GM11168 (cell line): Measurements from ENCODE around the gene ABCD1.
"Not testable (repeated sequence)": the region's sequence is repeated elsewhere in the genome, so short reads cannot be mapped to it uniquely, and the experiment has no call there.

ENCODE experiments used
- in situ Hi-C: fragments of 300-500 bp; cut with MboI; formaldehyde crosslinking; loops from one replicate; pipeline ENCODE4 v1.12.0; 2022; ENCODE audit warnings: low sequenced_read_pairs; ENCODE audit not compliant: unreplicated experiment

The ABCD1 gene

DNA sequence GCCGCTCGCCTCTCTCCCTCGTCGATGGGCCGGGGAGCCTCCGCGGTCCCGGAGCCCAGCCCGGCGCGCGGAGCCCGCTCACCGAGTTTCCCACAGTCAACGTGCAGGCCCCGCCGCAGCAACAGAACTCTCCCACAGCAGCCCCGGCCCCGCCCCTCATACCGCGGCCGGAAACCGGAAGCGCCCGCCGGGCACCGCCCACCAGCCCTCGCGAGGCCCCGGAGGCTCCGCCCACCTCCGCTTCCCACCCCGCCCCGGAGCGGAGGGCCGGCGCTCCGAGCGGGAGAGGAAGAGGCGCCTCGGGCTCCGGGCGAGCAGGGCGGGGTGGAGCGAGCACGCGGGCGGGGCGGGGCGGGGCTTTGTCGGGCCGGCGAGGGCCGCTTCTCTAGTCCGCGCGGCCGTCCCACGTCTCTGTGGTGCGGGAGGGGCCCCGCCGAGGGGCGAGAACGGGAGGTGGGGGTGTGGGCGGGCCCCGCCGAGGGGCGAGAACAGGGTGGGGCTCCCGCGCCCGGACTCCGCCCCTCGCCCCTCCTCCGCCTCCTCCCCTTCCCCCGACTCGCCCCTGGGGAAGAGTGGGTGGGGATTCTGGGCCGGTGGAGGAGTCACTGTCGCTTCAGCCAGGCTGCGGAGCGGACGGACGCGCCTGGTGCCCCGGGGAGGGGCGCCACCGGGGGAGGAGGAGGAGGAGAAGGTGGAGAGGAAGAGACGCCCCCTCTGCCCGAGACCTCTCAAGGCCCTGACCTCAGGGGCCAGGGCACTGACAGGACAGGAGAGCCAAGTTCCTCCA, at the start of gene ABCD1, which contains the start of gene BCAP31:
Gene ABCD1, plus strand, starts transcription at position 605 of the 787 bp plus-strand sequence. CDS start 411 bp downstream, outside the sequence.
Gene BCAP31, minus strand, starts transcription at position 136 of the 787 bp plus-strand sequence. CDS start 1,143 bp downstream, outside the sequence.
- in situ Hi-C loops, result no loop called here

DNA sequence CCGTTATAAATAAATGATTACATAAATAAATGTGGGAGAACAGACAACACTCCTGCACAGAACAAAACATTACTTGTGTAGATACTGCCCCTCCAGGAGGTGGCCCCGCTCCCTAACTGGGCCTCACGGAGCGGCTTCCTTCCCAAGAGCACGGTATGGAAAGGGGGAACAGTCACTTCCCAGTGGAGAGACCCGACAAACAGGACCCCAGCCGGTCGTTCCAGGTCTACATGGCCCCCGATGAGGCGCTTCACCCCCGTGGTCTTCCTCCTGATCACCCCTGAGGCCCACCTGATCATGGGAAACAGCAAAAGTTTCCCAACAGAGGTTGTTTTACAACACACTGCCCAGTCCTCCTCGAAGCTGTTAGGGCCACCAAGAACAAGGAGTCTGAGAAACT, 43.5 kb upstream of the ABCD1 start:
- in situ Hi-C loops, result no loop called here

DNA sequence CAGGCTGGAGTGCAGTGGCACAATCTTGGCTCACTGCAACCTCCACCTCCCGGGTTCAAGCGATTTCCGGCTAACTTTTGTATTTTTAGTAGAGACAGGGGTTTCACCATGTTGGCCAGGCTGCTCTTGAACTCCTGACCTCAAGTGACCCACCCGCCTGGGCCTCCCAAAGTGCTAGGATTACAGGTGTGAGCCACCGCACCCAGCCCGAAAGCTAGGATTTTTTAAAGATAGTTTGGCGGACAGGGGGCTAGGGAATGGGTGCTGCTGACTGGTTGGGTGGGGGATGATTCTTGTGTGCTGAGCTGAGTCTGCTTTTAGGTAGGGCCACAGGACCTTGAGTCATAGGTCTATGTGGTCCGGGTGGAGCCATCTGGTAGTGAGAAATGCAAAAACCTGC, 41.2 kb upstream of the ABCD1 start:
- in situ Hi-C loops, result not testable (repeated sequence)

DNA sequence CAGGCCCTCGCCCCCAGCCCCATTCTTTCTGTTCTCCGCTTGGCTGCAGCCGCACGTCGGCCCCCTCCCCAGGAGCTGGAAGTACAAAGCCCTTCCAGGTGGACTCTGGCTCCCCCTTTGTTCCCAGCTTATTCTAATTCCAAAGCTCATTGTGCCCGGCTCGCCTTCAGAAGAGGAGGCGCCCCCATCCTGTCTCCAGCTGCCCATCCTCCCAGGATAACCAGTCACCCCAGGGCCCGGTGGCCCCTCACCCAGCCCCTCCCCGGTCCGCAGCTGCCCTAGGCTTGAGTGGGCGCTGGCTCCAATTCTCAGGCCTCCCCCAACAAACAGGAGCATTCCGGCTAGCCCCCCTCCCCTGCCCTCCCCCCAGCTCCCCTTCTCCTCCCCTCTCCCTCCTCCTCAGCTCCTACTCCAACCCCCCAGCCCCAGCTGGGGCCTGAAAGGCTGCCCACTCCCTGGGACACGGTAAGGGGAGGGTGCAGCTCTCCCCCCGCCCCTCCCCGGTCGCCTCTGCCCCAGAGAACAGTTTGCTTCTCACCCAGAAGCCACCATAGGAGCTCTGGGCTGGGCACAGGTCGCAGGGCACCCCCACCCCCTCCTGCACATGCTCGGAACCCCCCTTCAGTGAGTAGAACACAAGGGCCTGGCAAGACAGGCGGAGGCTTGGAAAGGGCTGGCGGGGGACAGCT, 40.0 kb upstream of the ABCD1 start:
- in situ Hi-C loops, result no loop called here

DNA sequence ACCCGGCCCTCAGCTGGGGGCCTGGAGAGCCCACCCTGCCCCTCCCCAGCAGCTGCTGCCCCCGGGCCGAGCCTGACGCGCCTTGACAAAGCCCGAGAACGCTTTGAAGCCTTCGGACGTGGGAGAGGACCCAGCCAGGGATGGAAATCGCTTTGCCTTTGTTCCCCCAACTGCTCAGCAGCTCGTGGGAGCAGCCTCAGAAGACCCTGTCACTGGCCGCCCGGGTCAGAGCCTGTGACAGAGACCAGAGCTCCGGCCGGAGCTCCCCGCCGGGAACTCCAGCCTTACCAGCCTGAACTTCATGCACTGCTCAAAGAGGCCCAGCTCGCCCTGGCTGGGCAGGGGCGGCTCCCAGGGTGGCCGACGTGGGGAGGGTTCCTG, 39.5 kb upstream of the ABCD1 start:
- in situ Hi-C loops, result no loop called here

DNA sequence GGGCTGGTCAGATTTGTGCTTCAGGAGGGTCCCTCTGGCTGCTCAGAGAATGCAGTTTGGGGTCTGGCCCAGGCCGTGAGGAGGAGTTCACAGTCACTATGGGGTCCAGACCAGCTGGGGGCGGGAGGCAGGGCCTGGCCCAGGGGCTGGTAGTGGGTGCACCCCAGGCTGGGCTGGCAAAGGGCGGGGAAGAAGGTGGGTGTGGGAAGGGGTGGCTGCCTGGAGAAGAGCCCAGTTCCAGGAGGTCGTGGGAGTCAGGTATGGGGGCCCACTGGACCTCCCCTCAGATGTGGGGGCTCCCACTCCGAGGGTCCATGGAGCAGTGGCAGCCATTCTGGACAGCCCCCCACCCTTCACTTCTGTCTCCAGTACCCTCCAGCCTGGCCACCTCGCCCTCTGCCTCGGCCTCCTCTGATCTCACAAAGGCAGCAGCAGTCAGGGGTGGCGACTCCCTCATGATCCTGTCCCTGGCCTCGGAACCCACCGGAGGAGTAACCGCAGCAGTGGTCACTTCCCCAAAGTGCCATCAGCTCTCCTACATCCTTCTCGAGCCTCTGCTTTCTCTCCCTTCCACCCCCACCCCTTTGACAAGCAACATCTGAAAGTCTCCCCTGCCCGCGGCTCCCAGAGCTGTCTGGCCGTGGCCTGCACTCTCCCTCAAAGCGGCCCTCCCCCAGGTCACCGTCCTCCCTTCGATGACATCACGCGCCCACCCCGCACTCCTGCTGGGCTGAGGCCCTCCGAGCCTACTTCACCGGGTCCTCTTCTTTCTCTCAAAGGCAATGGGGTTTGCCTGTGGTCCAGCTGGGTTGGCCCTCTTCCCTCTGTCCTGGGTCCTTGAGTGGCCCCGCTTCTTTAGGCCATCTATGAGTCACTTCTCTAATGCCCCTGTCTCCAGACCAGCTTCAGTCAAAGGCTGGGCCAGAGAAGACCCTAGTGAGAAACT, 38.6 kb upstream of the ABCD1 start:
- in situ Hi-C loops, result no loop called here

DNA sequence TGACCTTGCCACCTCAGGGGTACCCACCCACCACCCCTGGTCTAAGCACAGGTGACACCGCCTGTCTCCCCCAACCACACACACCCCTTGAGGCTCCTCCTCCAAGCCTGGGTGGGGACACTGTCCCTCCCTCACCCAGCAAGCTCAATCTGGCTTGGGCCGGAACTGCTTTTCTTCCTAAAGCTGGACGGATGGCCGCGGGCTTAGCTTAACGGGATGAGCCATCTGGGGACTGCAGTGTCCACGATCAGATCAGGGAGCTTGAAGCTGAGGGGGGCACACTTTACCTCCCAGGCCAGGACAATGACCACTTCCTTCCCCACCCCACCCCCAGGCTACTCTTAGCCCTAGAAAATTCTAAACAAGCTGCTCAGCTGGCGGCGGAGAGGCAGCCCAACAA, 37.9 kb upstream of the ABCD1 start:
- in situ Hi-C loops, result no loop called here

DNA sequence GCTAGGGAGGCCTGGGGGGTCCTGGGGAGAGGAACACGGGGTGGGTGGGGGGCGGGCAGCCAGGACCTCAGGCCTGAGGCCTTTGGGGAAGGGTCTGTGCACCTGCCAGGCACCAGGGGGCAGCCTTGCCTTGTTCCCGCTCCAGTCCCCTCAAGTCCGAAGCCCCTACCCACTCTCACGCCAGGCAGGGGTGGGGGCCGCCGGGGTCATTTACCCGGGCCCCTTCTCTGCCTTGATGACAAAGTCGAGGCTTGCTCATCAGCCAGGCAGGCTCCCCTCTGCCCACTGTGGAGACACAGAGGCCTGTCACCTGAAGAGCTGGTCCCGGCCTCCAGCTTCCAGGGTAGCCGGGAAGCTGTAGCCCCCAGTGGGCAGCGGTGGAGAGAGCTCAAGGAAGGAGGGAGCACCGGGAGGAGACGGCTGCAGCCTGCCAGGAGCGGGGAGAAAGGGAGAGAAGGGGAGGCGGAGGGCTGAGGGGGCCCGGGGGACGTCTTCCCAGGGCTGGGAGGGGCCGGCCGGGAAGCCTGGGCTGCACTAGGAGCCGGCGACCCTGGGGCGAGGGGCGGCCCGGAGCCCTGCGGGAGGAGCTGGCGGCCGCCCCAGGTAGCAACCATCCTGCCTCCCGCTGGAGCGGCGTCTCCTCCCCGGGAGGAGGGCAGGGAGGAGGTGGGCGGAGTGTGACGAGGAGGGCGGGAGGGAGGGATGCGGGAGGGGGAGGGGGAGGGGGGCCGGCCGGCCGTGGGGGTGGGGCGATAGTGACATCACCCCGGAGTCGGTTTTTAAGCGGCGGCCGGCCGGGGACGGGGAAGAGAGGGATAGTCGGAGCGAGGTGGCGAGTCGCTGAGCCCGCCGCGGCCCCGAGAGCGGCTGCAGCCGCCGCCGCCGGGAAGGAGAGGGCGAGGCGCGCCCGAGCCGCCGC, 37.3 kb upstream of the ABCD1 start, which contains the start of gene SLC6A8:
Gene SLC6A8, plus strand, starts transcription at position 806 of the 919 bp plus-strand sequence. CDS start 649 bp downstream, outside the sequence.
- in situ Hi-C loops, result no loop called here

DNA sequence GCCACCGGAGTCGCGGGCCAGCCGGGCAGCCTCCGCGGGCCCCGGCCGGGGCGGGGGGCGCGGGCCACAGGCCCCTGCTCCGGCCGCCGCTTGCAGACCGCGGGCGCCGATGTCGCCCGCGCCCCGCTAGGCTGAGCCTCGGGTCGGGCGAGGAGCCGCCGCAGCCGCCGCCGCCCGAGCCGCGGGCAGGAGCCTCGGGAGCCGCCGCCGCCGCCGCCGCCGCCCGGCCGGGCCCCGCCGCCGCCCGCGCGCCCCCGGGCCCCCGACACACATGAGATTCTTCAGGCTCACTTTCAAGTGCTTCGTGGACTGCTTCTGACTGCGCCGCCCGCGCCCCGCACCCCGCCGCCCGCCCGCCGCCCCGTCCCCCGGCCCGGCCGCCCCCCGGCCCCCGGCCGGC, 36.6 kb upstream of the ABCD1 start:
- in situ Hi-C loops, result no loop called here

DNA sequence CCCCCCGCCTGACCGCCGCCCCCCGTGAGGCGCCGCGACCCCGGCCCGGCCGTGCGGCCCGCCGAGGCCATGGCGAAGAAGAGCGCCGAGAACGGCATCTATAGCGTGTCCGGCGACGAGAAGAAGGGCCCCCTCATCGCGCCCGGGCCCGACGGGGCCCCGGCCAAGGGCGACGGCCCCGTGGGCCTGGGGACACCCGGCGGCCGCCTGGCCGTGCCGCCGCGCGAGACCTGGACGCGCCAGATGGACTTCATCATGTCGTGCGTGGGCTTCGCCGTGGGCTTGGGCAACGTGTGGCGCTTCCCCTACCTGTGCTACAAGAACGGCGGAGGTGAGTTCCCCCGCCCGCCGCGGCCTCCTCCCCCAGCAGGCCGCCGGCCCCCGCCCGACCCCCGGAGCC, 36.1 kb upstream of the ABCD1 start:
- in situ Hi-C loops, result no loop called here

DNA sequence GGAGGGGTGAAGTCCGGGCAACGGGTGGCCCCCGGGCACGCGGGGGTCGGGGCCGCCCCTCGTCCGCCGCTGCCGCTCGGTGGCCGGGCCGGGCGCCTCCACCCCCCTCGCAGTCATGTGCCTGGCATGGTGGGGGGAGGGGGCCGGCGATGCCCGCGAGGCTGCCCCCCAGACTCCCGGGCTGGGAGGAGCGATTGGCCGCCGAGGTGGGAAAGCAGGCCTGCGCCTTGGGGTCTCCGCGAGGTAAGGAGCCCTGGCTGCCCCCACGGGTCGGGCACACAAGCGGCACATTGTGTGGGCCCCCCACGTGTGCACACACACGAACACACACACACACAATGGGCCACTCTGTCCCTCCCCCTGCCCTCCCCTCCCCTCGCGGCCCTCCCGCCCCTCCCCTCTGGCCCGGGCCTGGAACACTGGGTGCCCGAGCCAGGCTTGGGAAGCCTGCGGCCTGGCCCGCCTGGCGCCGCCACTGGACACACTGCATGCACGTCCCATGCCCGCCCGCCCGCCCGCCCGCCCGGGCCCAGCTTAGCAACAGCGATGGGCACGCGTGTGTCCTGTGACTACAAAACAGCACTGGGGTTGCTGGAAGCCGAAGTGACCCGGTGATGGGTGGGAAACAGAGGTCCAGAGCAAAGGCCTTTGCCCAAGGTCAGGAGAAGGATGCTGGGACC, 35.6 kb upstream of the ABCD1 start:
- in situ Hi-C loops, result no loop called here

DNA sequence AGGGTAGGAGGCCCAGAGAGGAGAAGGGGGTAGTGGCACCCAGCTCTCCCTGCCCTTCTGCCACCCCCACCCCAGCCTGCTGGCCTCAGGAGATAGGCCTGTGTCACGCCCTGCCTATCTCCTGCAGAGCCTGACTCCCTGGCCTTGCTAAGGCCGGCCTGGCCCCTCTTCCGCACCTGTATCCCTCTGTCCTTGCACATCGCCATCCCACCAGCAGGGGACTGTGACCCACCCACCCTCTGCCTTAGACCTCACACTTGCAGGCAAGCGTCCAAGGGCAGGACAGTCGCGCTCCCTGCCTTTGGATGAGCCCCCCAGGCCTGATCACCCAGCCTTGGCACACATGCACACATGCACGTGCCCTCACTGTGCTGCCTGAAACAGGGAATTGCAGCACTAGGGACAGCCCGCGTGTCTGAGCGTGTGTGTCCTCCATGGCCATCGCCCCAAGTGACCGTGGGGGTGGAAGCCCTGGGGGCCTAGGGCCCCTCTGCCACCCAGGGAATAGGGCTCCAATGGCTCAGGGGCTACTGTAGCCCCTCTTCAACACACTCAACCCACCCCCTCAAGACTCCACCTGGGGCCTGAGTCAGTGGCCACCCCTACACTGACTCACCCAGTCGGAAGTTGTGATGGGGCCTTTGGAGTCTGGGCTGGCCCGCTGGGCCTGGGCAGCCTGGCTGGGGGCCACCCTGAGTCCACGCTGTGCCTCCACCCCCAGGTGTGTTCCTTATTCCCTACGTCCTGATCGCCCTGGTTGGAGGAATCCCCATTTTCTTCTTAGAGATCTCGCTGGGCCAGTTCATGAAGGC, 34.8 kb upstream of the ABCD1 start:
- in situ Hi-C loops, result no loop called here

DNA sequence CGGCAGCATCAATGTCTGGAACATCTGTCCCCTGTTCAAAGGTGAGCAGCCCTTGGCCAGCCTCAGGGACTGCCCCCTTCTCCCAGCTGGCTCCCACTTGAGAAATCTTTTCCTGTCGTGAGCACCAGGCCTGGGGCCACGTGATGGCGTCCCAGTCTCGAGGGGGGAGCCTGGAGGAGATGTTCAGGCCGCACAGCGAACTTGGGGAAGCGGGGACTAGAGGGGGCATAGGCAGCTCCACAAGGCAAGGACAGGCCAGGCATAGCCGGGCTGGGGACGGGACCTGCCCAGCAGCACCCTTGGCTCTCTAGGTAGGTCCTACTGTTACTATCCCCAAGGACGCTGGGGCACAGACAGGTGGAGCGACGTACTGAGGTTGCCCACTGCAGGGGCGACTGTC, 34.2 kb upstream of the ABCD1 start:
- in situ Hi-C loops, result no loop called here

DNA sequence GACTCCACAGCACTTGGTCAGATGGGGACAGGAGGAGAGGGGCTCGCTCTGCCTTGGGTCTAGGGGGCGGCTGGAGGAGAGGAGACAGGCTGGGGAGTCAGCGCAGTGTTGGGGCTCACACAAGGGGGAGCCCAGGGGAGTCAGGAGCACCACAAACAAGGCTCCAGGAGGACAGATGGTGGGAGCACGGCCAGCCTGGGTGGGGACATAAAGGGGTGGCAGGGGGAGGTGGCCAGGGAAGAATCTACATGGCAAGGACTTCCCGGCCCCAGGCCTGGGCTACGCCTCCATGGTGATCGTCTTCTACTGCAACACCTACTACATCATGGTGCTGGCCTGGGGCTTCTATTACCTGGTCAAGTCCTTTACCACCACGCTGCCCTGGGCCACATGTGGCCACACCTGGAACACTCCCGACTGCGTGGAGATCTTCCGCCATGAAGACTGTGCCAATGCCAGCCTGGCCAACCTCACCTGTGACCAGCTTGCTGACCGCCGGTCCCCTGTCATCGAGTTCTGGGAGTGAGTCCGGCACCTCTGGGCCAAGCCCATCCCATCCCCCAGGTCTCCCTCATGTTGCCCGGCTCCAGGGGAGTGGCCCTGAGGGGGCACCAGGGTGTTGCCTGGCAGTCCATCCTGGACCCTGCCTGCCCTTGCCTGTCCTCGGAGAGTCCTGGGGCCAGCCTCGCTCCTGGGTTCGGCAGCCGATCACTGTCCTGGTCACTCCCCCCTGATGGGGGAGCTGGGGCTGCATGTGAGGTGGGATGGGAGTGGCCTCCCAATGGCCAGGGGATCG, 33.4 kb upstream of the ABCD1 start:
- in situ Hi-C loops, result not testable (repeated sequence)

DNA sequence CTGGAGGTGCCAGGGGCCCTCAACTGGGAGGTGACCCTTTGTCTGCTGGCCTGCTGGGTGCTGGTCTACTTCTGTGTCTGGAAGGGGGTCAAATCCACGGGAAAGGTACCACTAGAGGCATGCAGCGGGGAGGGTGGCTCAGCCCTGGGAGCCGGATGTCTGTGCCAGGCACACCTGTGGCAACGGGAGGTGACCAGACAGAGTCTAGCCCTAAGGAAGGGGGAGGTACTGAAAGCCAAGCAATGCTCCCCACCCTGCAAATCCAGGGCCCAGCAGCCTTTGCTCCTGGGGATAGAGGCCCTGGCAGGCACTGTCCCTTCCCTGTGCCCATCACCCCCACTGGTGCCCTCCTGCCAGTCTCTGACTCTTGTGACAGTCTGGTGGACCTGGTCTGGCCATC, 32.7 kb upstream of the ABCD1 start:
- in situ Hi-C loops, result no loop called here

DNA sequence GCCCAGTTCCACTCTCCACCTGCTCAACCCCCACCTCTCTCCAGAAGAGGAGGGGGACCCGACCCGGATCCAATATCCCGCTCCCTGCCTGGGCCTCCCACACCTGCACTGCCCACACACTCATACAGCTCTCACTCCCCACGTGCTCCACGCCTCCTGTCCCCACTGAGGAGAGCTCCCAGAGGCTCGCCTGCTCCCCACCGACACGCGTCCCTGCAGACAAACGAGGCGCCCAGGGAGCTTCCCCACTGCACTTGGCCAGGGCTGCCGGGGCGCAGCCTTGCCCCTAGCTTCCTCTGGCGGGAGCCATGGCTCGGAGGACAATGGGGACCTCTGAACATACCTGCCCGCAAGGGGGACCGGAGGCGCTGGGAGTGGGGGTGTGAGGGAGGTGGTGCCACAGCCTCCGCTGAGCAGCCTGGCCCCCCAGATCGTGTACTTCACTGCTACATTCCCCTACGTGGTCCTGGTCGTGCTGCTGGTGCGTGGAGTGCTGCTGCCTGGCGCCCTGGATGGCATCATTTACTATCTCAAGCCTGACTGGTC, 32.0 kb upstream of the ABCD1 start:
- in situ Hi-C loops, result no loop called here
